Measurements from ENCODE around the gene NFIB.

NFIB gene

GRCh38 chr9:14313951-14314423 is at the start of gene NFIB:
Gene NFIB, minus strand, starts transcription at chr9:14314141. Its CDS starts 630 bp downstream, at chr9:14313511.
- peak in 1 of 2 experiments; percentile 33 for DNase-seq

GRCh38 chr9:14362175-14362574 is 48.2 kb upstream of the NFIB start:
- no peak for DNase-seq

- no peak for DNase-seq
Measured at GRCh38 chr9:14361074-14361473, 47.1 kb upstream of the NFIB start.

- DNase-seq: no peak
Measured at GRCh38 chr9:14358523-14358922, 44.6 kb upstream of the NFIB start.

GRCh38 chr9:14356351-14357265 is 42.7 kb upstream of the NFIB start:
- DNase-seq: no peak

- DNase-seq: no peak
Measured at GRCh38 chr9:14354201-14354600, 40.3 kb upstream of the NFIB start.

GRCh38 chr9:14353222-14354056 is 39.5 kb upstream of the NFIB start:
- DNase-seq: peak; percentile 88 to 89

- DNase-seq: no peak
Measured at GRCh38 chr9:14352503-14352902, 38.6 kb upstream of the NFIB start.

- DNase-seq: no peak
Measured at GRCh38 chr9:14351221-14351836, 37.4 kb upstream of the NFIB start.

- no peak for DNase-seq
Measured at GRCh38 chr9:14350754-14351153, 36.8 kb upstream of the NFIB start.

GRCh38 chr9:14350349-14350728 is 36.4 kb upstream of the NFIB start:
- no peak for DNase-seq

- no peak for DNase-seq
Measured at GRCh38 chr9:14349447-14350348, 35.8 kb upstream of the NFIB start.

- no peak for DNase-seq
Measured at GRCh38 chr9:14349146-14349446, 35.2 kb upstream of the NFIB start.

- no peak for DNase-seq
Measured at GRCh38 chr9:14348373-14349145, 34.6 kb upstream of the NFIB start.

- DNase-seq: no peak
Measured at GRCh38 chr9:14348123-14348372, 34.1 kb upstream of the NFIB start.

- no peak for DNase-seq
Measured at GRCh38 chr9:14347406-14348122, 33.6 kb upstream of the NFIB start.

- no peak for DNase-seq
Measured at GRCh38 chr9:14346811-14347405, 33.0 kb upstream of the NFIB start.

- DNase-seq: no peak
Measured at GRCh38 chr9:14346231-14346791, 32.4 kb upstream of the NFIB start.

GRCh38 chr9:14345354-14346230 is 31.7 kb upstream of the NFIB start:
- no peak for DNase-seq

Measured in activated CD4-positive, alpha-beta T cell treated with anti-CD3 and anti-CD28 coated beads, Interleukin-2, amount 50 U/mL, for 48 hours (primary cell).